Measurements from ENCODE around the gene CFAP46.

DNA sequence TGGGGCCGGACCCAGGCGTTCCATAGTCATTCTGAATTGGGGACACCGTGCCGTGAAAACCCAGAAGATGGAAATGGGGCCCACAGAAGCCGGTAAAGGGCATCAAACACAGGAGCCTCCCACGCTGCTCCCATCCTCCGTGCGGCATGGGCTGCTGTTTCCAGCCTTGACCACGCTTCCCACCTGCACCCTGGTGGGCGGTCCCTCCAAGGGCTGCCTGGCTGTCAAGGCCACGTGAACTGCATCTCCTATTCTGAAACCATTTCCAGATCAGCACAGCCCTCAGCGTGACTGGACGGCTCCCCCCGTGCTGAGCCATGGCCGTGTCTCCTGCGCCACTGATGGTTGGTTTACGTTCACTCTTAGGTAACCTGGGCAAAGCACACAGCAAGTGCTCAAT is 14.1 kb downstream of the CFAP46 start:
- TF ChIP-seq, protein P1, sequence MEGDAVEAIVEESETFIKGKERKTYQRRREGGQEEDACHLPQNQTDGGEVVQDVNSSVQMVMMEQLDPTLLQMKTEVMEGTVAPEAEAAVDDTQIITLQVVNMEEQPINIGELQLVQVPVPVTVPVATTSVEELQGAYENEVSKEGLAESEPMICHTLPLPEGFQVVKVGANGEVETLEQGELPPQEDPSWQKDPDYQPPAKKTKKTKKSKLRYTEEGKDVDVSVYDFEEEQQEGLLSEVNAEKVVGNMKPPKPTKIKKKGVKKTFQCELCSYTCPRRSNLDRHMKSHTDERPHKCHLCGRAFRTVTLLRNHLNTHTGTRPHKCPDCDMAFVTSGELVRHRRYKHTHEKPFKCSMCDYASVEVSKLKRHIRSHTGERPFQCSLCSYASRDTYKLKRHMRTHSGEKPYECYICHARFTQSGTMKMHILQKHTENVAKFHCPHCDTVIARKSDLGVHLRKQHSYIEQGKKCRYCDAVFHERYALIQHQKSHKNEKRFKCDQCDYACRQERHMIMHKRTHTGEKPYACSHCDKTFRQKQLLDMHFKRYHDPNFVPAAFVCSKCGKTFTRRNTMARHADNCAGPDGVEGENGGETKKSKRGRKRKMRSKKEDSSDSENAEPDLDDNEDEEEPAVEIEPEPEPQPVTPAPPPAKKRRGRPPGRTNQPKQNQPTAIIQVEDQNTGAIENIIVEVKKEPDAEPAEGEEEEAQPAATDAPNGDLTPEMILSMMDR (IDR thresholded peaks at IDR 0.05), result no peak
- TF ChIP-seq POLR2A (IDR thresholded peaks at IDR 0.05), result no peak

All from esophagus squamous epithelium (tissue), 4 donors.